CD4-positive, alpha-beta T cell (primary cell): ENCODE measurements around the gene TTC1. TPM values are rescaled to one million over a fixed set of nuclear protein-coding genes. Genes with fewer than 3 reads are reported as not detected.

Experiments
- ATAC-seq: fragments of 200-7000 bp; cut with Tn5 transposase; one replicate; pipeline ENCODE4 v1.10.0; 2022; ENCODE audit warnings: mild to moderate bottlenecking; ENCODE audit not compliant: poor library complexity
- CTCF ChIA-PET: fragments of 350-600 bp; sonication (Branson Sonifier 250); formaldehyde crosslinking; loops from one replicate; lab custom pipeline; 2021; ENCODE audit warnings: antibody characterized with exemption, inconsistent platforms; lab: Charles Lee
- POLR2A ChIA-PET: fragments of 350-600 bp; sonication (Branson Sonifier 250); formaldehyde crosslinking; loops from one replicate; lab custom pipeline; 2021; ENCODE audit warnings: antibody characterized with exemption, inconsistent platforms; lab: Charles Lee
- DNase-seq, 14 experiments: peaks; one replicate each; pipeline ENCODE4 v3.0.0-alpha.2; 2013 to 2020; ENCODE audit warnings: mixed read lengths in 2 of 14
- H3K27ac ChIP-seq, 2 donors: one replicate each; pipeline versions ENCODE4 v1.5.1 to v1.7.0; 2013; ENCODE audit warnings: low read length in 2 of 2, low read depth in 1 of 2, mild to moderate bottlenecking in 1 of 2
- H3K27me3 ChIP-seq, 2 experiments: 1 replicate in 1 of 2; 2 replicates in 1 of 2; pipeline versions ENCODE4 v1.6.1 to v1.7.0; 2013; ENCODE audit warnings: low read length in 2 of 2, control low read depth in 1 of 2, mild to moderate bottlenecking in 1 of 2, moderate library complexity in 1 of 2; ENCODE audit not compliant: insufficient read depth in 2 of 2, control insufficient read depth in 1 of 2
- H3K36me3 ChIP-seq: one replicate; pipeline ENCODE4 v1.6.1; 2013; ENCODE audit warnings: low read length, control low read depth; ENCODE audit not compliant: insufficient read depth
- H3K4me1 ChIP-seq: one replicate; pipeline ENCODE4 v1.6.1; 2013; ENCODE audit warnings: low read length, control low read depth; ENCODE audit not compliant: insufficient read depth
- H3K4me3 ChIP-seq: one replicate; pipeline ENCODE4 v1.5.1; 2013; ENCODE audit warnings: mild to moderate bottlenecking, low read length, moderate library complexity
- H3K9me3 ChIP-seq, 2 experiments: 1 replicate in 1 of 2; 2 replicates in 1 of 2; pipeline versions ENCODE4 v1.6.1 to v1.7.0; 2013; ENCODE audit warnings: low read length in 2 of 2, mild to moderate bottlenecking in 2 of 2, control low read depth in 1 of 2, moderate library complexity in 1 of 2; ENCODE audit not compliant: control insufficient read depth in 1 of 2, insufficient read depth in 1 of 2
- H3K27ac Mint-ChIP-seq: one replicate; pipeline ENCODE4 v1.8.0; 2020; ENCODE audit warnings: mixed read lengths
- H3K27me3 Mint-ChIP-seq: one replicate; pipeline ENCODE4 v1.8.0; 2021; ENCODE audit warnings: mixed read lengths
- H3K36me3 Mint-ChIP-seq: one replicate; pipeline ENCODE4 v1.8.0; 2021; ENCODE audit warnings: low read depth, mixed read lengths
- H3K4me1 Mint-ChIP-seq: one replicate; pipeline ENCODE4 v1.8.0; 2021; ENCODE audit warnings: low read depth, mixed read lengths
- H3K4me3 Mint-ChIP-seq: one replicate; pipeline ENCODE4 v1.8.0; 2020; ENCODE audit warnings: mild to moderate bottlenecking, mixed read lengths
- H3K9me3 Mint-ChIP-seq: one replicate; pipeline ENCODE4 v1.8.0; 2020; ENCODE audit warnings: mixed read lengths
- CTCF ChIP-seq: fragments of 200-600 bp; IDR thresholded peaks from one replicate; pipeline ENCODE4 v1.8.0; 2022; ENCODE audit warnings: antibody characterized with exemption, mild to moderate bottlenecking
- intact Hi-C, 2 experiments: fragments of 100-400 bp; cut with DNase I in 1 of 2; cut with micrococcal nuclease in 1 of 2; formaldehyde crosslinking; loops; one replicate each; pipeline versions ENCODE4 v1.15.1 to v1.9.0; 2023 to 2025; cut with DNase I, micrococcal nuclease
- total RNA-seq, 174 experiments: library from RNA in 2 of 174; stranded (reverse) in 2 of 174; gene quantifications; one replicate each; pipeline ENCODE4 v1.2.3 and lab custom pipeline; 2021 to 2026

TTC1 gene
- total RNA-seq, 2 experiments from 2014 or later = 15.9 to 16.3 TPM

DNA sequence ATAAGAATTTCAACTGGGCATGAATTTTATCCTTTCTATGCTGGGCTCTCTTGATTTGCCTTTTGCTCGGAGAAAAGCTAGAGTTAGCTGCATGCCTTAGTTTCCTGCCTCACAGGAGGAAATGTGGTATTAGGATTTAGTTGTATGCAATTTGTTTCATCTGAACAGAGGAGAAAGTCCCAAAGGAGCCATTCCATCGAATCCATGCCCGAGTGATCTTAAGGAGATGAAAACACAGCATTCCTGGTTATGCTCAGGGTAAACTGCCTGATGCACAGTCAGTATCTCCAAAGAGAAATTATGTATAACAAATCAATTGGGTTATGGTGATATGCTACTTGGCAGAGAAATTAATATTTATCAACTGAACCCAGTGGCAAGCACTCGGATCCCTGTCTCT, 51.1 kb downstream of the TTC1 start:
- Mint-ChIP-seq H3K9me3 (no peaks in the 10 kb centered on the region), H3K4me3 (no peak overlapping the region), H3K36me3 (peaks cover 82% of the 10 kb centered on the region), H3K4me1 (no peaks in the 10 kb centered on the region), H3K27ac (no peak overlapping the region), H3K27me3 (no peaks in the 10 kb centered on the region)
- H3K36me3 ChIP-seq = peaks cover 49% of the 10 kb centered on the region
- intact Hi-C loops = no loop called here
- no peaks in the 10 kb centered on the region for H3K27me3 ChIP-seq
- no peak for TF ChIP-seq CTCF
- ATAC-seq (no peak), DNase-seq (no peak)
- H3K4me3 ChIP-seq = no peak overlapping the region
- ChIA-PET POLR2A (no interaction called here), CTCF (no interaction called here)
- H3K4me1 ChIP-seq = no peaks in the 10 kb centered on the region
- H3K9me3 ChIP-seq = no peaks in the 10 kb centered on the region
- H3K27ac ChIP-seq = no peak overlapping the region

GRCh38 chr5:160061770-160062169, 52.8 kb downstream of the TTC1 start:
- no peak for DNase-seq
- intact Hi-C loops = no loop called here
- H3K27ac ChIP-seq = no peak overlapping the region
- no peak for TF ChIP-seq CTCF
- H3K27me3 ChIP-seq = no peaks in the 10 kb centered on the region
- ChIA-PET CTCF (no interaction called here), POLR2A (no interaction called here)
- no peak overlapping the region for H3K4me3 ChIP-seq
- Mint-ChIP-seq H3K4me1 (no peaks in the 10 kb centered on the region), H3K36me3 (peaks cover 71% of the 10 kb centered on the region), H3K27ac (no peak overlapping the region), H3K27me3 (no peaks in the 10 kb centered on the region), H3K9me3 (no peaks in the 10 kb centered on the region), H3K4me3 (no peak overlapping the region)
- no peaks in the 10 kb centered on the region for H3K9me3 ChIP-seq
- no peak for ATAC-seq
- H3K4me1 ChIP-seq = no peaks in the 10 kb centered on the region
- H3K36me3 ChIP-seq = peaks cover 46% of the 10 kb centered on the region

GRCh38 chr5:160064417-160064810, 55.5 kb downstream of the TTC1 start:
- peaks cover 60% of the 10 kb centered on the region for H3K36me3 Mint-ChIP-seq
- DNase-seq = no peak
- ChIA-PET CTCF (no interaction called here), POLR2A (no interaction called here)
- ATAC-seq = no peak
- Histone ChIP-seq H3K27ac (no peak overlapping the region), H3K27me3 (no peaks in the 10 kb centered on the region), H3K4me1 (no peaks in the 10 kb centered on the region), H3K9me3 (no peaks in the 10 kb centered on the region), H3K36me3 (peaks cover 50% of the 10 kb centered on the region), H3K4me3 (no peak overlapping the region)
- no peaks in the 10 kb centered on the region for H3K9me3 Mint-ChIP-seq
- intact Hi-C loops = no loop called here
- no peak for TF ChIP-seq CTCF
- no peaks in the 10 kb centered on the region for H3K4me1 Mint-ChIP-seq
- no peaks in the 10 kb centered on the region for H3K27me3 Mint-ChIP-seq
- H3K4me3 Mint-ChIP-seq = no peak overlapping the region
- no peak overlapping the region for H3K27ac Mint-ChIP-seq
